AG04450 (cell line): ENCODE data around the gene TCF7L1. TPM values are rescaled to one million over a fixed set of nuclear protein-coding genes. Genes with fewer than 3 reads are reported as not detected.
A peak's percentile ranks its signal among the peaks of the same experiment; 100 is the strongest.

Experiments
- CTCF ChIA-PET: fragments of 300-600, 350-600 bp; formaldehyde crosslinking; extraction: SDS; loops from one replicate; lab custom pipeline; 2022; ENCODE audit warnings: antibody characterized with exemption, inconsistent platforms; lab: Charles Lee
- POLR2A ChIA-PET: fragments of 350-600 bp; formaldehyde crosslinking; extraction: SDS; loops from one replicate; lab custom pipeline; 2021; ENCODE audit warnings: antibody characterized with exemption, inconsistent platforms; lab: Yijun Ruan, JAX
- DNase-seq: peaks from one replicate; pipeline ENCODE4 v3.0.0-alpha.2; 2011; ENCODE audit warnings: low read depth, low spot score
- H3K27ac ChIP-seq: one replicate; pipeline ENCODE4 v1.5.1; 2012; ENCODE audit warnings: low read depth, low read length, control low read depth
- H3K27me3 ChIP-seq: one replicate; pipeline ENCODE4 v1.6.0; 2012; ENCODE audit warnings: low read length; ENCODE audit not compliant: control insufficient read depth, insufficient read depth
- H3K4me3 ChIP-seq: 2 replicates; pipeline ENCODE4 v1.5.1; 2011; ENCODE audit warnings: mild to moderate bottlenecking, low read depth, low read length, control low read depth
- H3K9me3 ChIP-seq: 2 replicates; pipeline ENCODE4 v1.5.1; 2012; ENCODE audit warnings: low read length; ENCODE audit not compliant: control insufficient read depth, insufficient read depth
- CTCF ChIP-seq: IDR thresholded peaks from 2 replicates; pipeline ENCODE4 v1.5.1; 2011; ENCODE audit warnings: low read depth, low read length, control low read depth, inconsistent platforms
- polyA plus RNA-seq: library from polyadenylated mRNA; depleted of rRNA; stranded (reverse); fragments of >200 nt; gene quantifications from 2 replicates; pipeline ENCODE4 v1.2.3, GENCODE V29; 2011

The TCF7L1 gene
- polyA plus RNA-seq, 1 experiment: 2.7 TPM

- peaks cover 2% of the 10 kb centered on the region for H3K27me3 ChIP-seq
- ChIA-PET POLR2A (no interaction called here), CTCF (no interaction called here)
- H3K4me3 ChIP-seq: no peak overlapping the region
- H3K27ac ChIP-seq: no peak overlapping the region
- no peak for DNase-seq
- TF ChIP-seq CTCF: no peak
- H3K9me3 ChIP-seq: no peaks in the 10 kb centered on the region
Measured at GRCh38 chr2:85158559-85159273, 25.5 kb downstream of the TCF7L1 start.

- Histone ChIP-seq H3K27me3 (no peaks in the 10 kb centered on the region), H3K4me3 (no peak overlapping the region), H3K27ac (no peak overlapping the region), H3K9me3 (no peaks in the 10 kb centered on the region)
- POLR2A ChIA-PET: no interaction called here
- no peak for DNase-seq
- CTCF ChIA-PET: no interaction called here
- TF ChIP-seq CTCF: no peak
Measured at GRCh38 chr2:85159589-85159988, 26.4 kb downstream of the TCF7L1 start.

DNA sequence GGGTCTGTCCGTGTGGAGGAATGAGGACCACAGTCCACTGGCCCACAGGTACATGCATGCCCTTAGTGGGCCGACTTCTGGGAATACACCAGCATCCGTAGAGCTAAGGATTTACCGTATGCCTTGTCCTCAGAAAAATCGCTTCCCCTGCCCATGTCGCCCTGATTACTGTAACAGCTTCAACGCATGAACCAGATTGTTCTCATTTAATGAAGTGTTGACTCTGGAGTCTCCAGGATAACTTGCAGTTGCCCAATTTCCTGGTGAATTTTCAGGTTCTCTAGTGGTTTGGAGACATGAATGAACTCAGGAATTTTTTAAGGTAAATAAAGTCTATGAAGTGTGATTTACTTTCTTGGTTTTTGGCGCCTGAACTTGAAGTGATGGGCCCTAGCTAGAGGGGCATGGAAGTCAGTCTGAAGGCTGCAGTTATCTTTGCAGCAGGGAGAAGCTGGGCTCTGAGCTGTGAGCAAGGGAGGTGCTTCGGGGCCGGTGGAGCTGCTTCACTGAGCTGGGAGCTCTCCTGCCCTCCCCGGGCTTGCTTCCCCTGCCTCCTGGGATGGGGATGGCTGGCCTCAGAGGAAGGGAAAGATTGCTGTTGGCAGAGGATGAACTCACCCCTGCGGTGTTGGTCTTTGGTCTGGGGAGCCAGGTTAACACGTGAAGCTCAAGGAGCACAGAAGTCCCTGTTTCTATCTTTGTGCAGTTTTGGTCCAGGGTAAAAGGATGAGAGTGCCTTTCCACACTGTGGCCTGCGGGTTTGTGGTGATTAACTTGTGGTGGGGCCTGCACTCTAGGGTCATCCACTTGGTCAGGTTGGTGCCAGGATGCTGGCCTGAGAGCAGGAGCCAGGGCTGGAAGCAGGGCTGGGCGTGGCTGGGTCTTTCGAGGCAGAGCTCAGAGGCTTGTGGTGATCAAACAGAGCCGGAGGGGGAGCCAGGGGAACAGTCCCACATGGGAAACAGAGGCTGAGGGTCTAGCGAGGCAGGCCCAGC is 28.1 kb downstream of the TCF7L1 start:
- TF ChIP-seq CTCF: no peak
- Histone ChIP-seq H3K27ac (no peak overlapping the region), H3K4me3 (no peak overlapping the region), H3K27me3 (no peaks in the 10 kb centered on the region), H3K9me3 (no peaks in the 10 kb centered on the region)
- no peak for DNase-seq
- ChIA-PET POLR2A (interaction anchor here (0.6 to 2.1 kb wide), 2 partner anchors 17 to 55 kb away, joined by 3 to 7 read pairs; no protein-coding TSS in a partner anchor), CTCF (interaction anchor here (0.8 to 2.7 kb wide), 3 partner anchors 85 to 137 kb away, joined by 4 to 15 read pairs (median 4); no protein-coding TSS in a partner anchor)

- 0 out of 2 replicates have a peak, but pooled peaks have one; percentile 13 for TF ChIP-seq CTCF
- Histone ChIP-seq H3K27ac (peak overlapping the region; percentile 52), H3K27me3 (no peaks in the 10 kb centered on the region), H3K9me3 (no peaks in the 10 kb centered on the region), H3K4me3 (0 out of 2 replicates have a peak overlapping the region, but pooled peaks have one; percentile 7)
- peak; percentile 39 for DNase-seq
- POLR2A ChIA-PET: interaction anchor here (0.9 to 2.1 kb wide), 3 partner anchors 53 to 115 kb away, joined by 3 to 7 read pairs (median 6); no protein-coding TSS in a partner anchor
- CTCF ChIA-PET: interaction anchor here (0.9 to 2.7 kb wide), 5 partner anchors 11 to 123 kb away, joined by 3 to 15 read pairs (median 4); no protein-coding TSS in a partner anchor
Measured at GRCh38 chr2:85162746-85163301, 29.6 kb downstream of the TCF7L1 start.
